H1 (cell line): ENCODE results near the gene KLF4. TPM values are rescaled to one million over a fixed set of nuclear protein-coding genes. Genes with fewer than 3 reads are reported as not detected.

Experiments
- SAP30 ChIP-seq: fragments of 300-600 bp; sonication (generic); IDR thresholded peaks from 2 replicates; pipeline ENCODE4 v1.7.1; 2012; ENCODE audit warnings: low read length, moderate library complexity, mild to moderate bottlenecking, inconsistent platforms; ENCODE audit not compliant: insufficient read depth, insufficient replicate concordance
- polyA plus RNA-seq, 7 experiments: library from polyadenylated mRNA; depleted of rRNA in 3 of 7; stranded (reverse) in 5 of 7; unstranded in 2 of 7; fragments of >200 nt in 5 of 7; fragments of 200-250 nt in 2 of 7; gene quantifications; 1 replicate in 5 of 7; 2 replicates in 1 of 7; 4 replicates in 1 of 7; pipeline versions ENCODE4 v1.2.1 to v1.2.3, GENCODE V29; 2011 to 2013; ENCODE audit warnings: missing spikeins in 2 of 7, mixed read lengths in 2 of 7
- total RNA-seq: library from RNA; stranded (reverse); fragmentation: NEBNext Ultra II Directional; extraction: Animal tissue kit (Norgen Biotek cat#: 25700); gene quantifications from 2 replicates; pipeline ENCODE4 v1.2.1, GENCODE V29; 2021

KLF4 gene
- total and polyA plus RNA-seq, 2 of the 8 experiments (the other 6 are each of a cell fraction or from before 2014, with no cell fraction given) = 0.77 to 2.8 TPM

DNA sequence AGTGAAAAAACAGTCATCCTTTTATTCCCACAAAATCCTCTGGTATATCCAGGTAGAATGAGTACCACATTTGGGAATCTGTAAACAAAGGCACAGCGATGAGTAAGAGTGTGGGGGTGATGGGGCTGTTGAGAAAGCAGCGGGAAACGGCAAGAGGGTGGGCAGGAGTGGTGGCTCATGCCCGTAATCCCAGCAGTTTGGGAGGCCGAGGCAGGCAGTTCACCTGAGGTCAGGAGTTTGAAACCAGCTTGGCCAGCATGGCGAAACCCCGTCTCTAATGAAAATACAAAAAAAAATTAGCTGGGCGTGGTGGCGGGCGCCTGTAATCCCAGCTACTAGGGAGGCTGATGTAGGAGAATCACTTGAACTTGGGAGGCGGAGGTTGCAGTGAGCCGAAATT is 43.1 kb downstream of the KLF4 start (continued):
- no peak for TF ChIP-seq SAP30
